ENCODE results near the gene DNASE1L3. TPM values are rescaled to one million over a fixed set of nuclear protein-coding genes. Genes with fewer than 3 reads are reported as not detected.
A peak's percentile ranks its signal among the peaks of the same experiment; 100 is the strongest.

The DNASE1L3 gene
- polyA plus RNA-seq, 2 of the 4 experiments (the other 2 are of a cell fraction) = 0.19 TPM; not detected in 1

GRCh38 chr3:58200846-58201355 is 9.9 kb downstream of the DNASE1L3 start (continued):
- TF ChIP-seq E2F6 (IDR thresholded peaks at IDR 0.05; ENCODE audit: borderline replicate concordance, low read depth) (no peak), SMC3 (IDR thresholded peaks at IDR 0.05) (no peak), JUNB (IDR thresholded peaks at IDR 0.05) (no peak), RARB (CRISPR knock-in tag; IDR thresholded peaks at IDR 0.05) (no peak)

GRCh38 chr3:58200121-58200709 is 10.6 kb downstream of the DNASE1L3 start:
- DNase-seq (ENCODE audit: low read depth in 1 of 2, low spot score in 1 of 2) = no peak
- H3K27ac ChIP-seq = no peak overlapping the region
- no peak overlapping the region for H3K4me3 ChIP-seq
- FAIRE-seq = no peak
- POLR2A ChIA-PET = interaction anchor here (1.4 kb wide), 1 partner anchor 106 kb away, joined by 4 read pairs; the partner anchor contains the start of genes HTD2 and RPP14
- H3K4me2 ChIP-seq = no peak overlapping the region
- 0 out of 2 replicates have a peak, but pooled peaks have one; percentile 5 for TF ChIP-seq USF2 (IDR thresholded peaks at IDR 0.05)
- no peak for TF ChIP-seq TP53 (CRISPR knock-in tag; IDR thresholded peaks at IDR 0.05)
- CTCF ChIA-PET = interaction anchor here (0.6 to 1.5 kb wide), 6 partner anchors 12 to 106 kb away, joined by 3 to 4 read pairs (median 3); partner anchors contain the start of genes ABHD6, HTD2 and RPP14
- H3K9me3 ChIP-seq = no peaks in the 10 kb centered on the region
- no peaks in the 10 kb centered on the region for H3K4me1 ChIP-seq
- ATAC-seq = 0 out of 6 replicates have a peak, but pooled peaks of 1 of the 2 experiments have one; percentile 20

- no peak for TF ChIP-seq EP300 (IDR thresholded peaks at IDR 0.05)
- TF ChIP-seq NR3C1 (IDR thresholded peaks at IDR 0.05) = no peak
- no peak for TF ChIP-seq FOSL2 (IDR thresholded peaks at IDR 0.05)
- no peak for TF ChIP-seq FOSL2 (CRISPR knock-in tag; IDR thresholded peaks at IDR 0.05)
- TF ChIP-seq CBX2 (IDR thresholded peaks at IDR 0.05; ENCODE audit: borderline replicate concordance, low read depth) = no peak
- TF ChIP-seq BCL3 (IDR thresholded peaks at IDR 0.05) = no peak
- no peak for TF ChIP-seq ESRRA (IDR thresholded peaks at IDR 0.05; ENCODE audit: borderline replicate concordance, low read length)
- no peak for TF ChIP-seq CHD2 (IDR thresholded peaks at IDR 0.05; ENCODE audit: low read length, partially characterized antibody)
- TF ChIP-seq NFE2L2 (conservative IDR thresholded peaks at IDR 0.05; ENCODE audit: low read length) = no peak
- TF ChIP-seq ZC3H11A (IDR thresholded peaks at IDR 0.05) = no peak
- no peak for TF ChIP-seq GATA3 (IDR thresholded peaks at IDR 0.05; ENCODE audit: borderline replicate concordance)
- POLR2A ChIA-PET = no interaction called here
- DNase-seq (ENCODE audit: low read depth in 1 of 2, low spot score in 1 of 2) = no peak
- FAIRE-seq = no peak
- no peak for ATAC-seq
- CTCF ChIA-PET = no interaction called here
- no peak overlapping the region for H3K27ac ChIP-seq
- no peak overlapping the region for H3K4me3 ChIP-seq
- no peaks in the 10 kb centered on the region for H3K4me1 ChIP-seq
- no peaks in the 10 kb centered on the region for H3K9me3 ChIP-seq
- no peak overlapping the region for H3K4me2 ChIP-seq
These were observed 12.0 kb downstream of the DNASE1L3 start for GRCh38 chr3:58198804-58199203.

GRCh38 chr3:58198362-58198761 is 12.4 kb downstream of the DNASE1L3 start:
- no peak overlapping the region for H3K4me3 ChIP-seq
- H3K27ac ChIP-seq = no peak overlapping the region
- no peak for DNase-seq (ENCODE audit: low read depth in 1 of 2, low spot score in 1 of 2)
- no peak for ATAC-seq
- ChIA-PET CTCF (interaction anchor here (2.8 kb wide), 1 partner anchor 10 kb away, joined by 14 read pairs; no protein-coding TSS in a partner anchor), POLR2A (no interaction called here)
- no peaks in the 10 kb centered on the region for H3K4me1 ChIP-seq
- no peaks in the 10 kb centered on the region for H3K9me3 ChIP-seq
- no peak overlapping the region for H3K4me2 ChIP-seq
- 72% methylated on average over 8 of the region's 8 CpGs for WGBS (ENCODE audit: missing lambda C conversion rate)
- FAIRE-seq = no peak
- TF ChIP-seq CEBPB (IDR thresholded peaks at IDR 0.05) = no peak
- no peak for TF ChIP-seq ZNF302 (CRISPR knock-in tag; IDR thresholded peaks at IDR 0.05)
- TF ChIP-seq HOXA7 (CRISPR knock-in tag; IDR thresholded peaks at IDR 0.05) = no peak
- TF ChIP-seq KDM5A (IDR thresholded peaks at IDR 0.05) = no peak
- no peak for TF ChIP-seq FOSB (CRISPR knock-in tag; IDR thresholded peaks at IDR 0.05)
- no peak for TF ChIP-seq MAZ (IDR thresholded peaks at IDR 0.05; ENCODE audit: borderline replicate concordance, low read depth, low read length)
- no peak for TF ChIP-seq HES2 (IDR thresholded peaks at IDR 0.05)
- TF ChIP-seq POLR2AphosphoS2 (conservative IDR thresholded peaks at IDR 0.05; ENCODE audit: low read length) = no peak
- no peak for TF ChIP-seq HOXB13 (CRISPR knock-in tag; IDR thresholded peaks at IDR 0.05; ENCODE audit: low read depth)
- TF ChIP-seq FOSL2 (IDR thresholded peaks at IDR 0.05) = no peak
- TF ChIP-seq FOSL2 (CRISPR knock-in tag; IDR thresholded peaks at IDR 0.05) = no peak
- no peak for TF ChIP-seq CBX8 (IDR thresholded peaks at IDR 0.05)
- no peak for TF ChIP-seq TFCP2L1 (CRISPR knock-in tag; IDR thresholded peaks at IDR 0.05)
- no peak for TF ChIP-seq KDM1A (IDR thresholded peaks at IDR 0.05; ENCODE audit: low read depth)
- TF ChIP-seq CTCF (IDR thresholded peaks at IDR 0.05) = no peak
- no peak for TF ChIP-seq HOXB5 (CRISPR knock-in tag; IDR thresholded peaks at IDR 0.05)
- no peak for TF ChIP-seq CHD2 (IDR thresholded peaks at IDR 0.05; ENCODE audit: low read length, partially characterized antibody)

Measured in A549 (cell line).